ENCODE measurements around the gene ALCAM.

Gene ALCAM

GRCh38 chr3:105369500-105370371, 3.0 kb downstream of the ALCAM start (continued):
- peak; percentile 8; the same call in 1 of the 2 replicates for TF ChIP-seq ZNF513 (tag by site-specific recombination; IDR thresholded peaks at IDR 0.05)
- TF ChIP-seq ZNF335 (tag by site-specific recombination; conservative IDR thresholded peaks at IDR 0.05): peak; percentile 32; the same call in 1 of the 2 replicates
- TF ChIP-seq ZBTB11 (tag by site-specific recombination; conservative IDR thresholded peaks at IDR 0.05; ENCODE audit: low read depth): peak; percentile 48; the same call in 1 of the 2 replicates
- TF ChIP-seq ZBTB26 (tag by site-specific recombination; optimal IDR thresholded peaks at IDR 0.05): peak; percentile 16
- TF ChIP-seq ZNF114 (tag by site-specific recombination; IDR thresholded peaks at IDR 0.05): no peak
- TF ChIP-seq ZNF654 (tag by site-specific recombination; IDR thresholded peaks at IDR 0.05; ENCODE audit: low read depth): peak; percentile 53
- TF ChIP-seq ZBTB17 (tag by site-specific recombination; IDR thresholded peaks at IDR 0.05): peak; percentile 0; the same call in 1 of the 2 replicates

- no peak overlapping the region for H3K27ac ChIP-seq (ENCODE audit: extremely low read depth, low read depth, low read length)
- H3K4me3 ChIP-seq (ENCODE audit: low read depth, low read length): no peak overlapping the region
- TF ChIP-seq ZNF791 (tag by site-specific recombination; IDR thresholded peaks at IDR 0.05) (no peak), PRDM1 (tag by site-specific recombination; IDR thresholded peaks at IDR 0.05) (peak; percentile 72; the same call in 1 of the 2 replicates)
- no peaks in the 10 kb centered on the region for H3K9me3 ChIP-seq (ENCODE audit: control insufficient read depth, insufficient read depth, low read depth, low read length)
- no peaks in the 10 kb centered on the region for H3K36me3 ChIP-seq (ENCODE audit: control insufficient read depth in 2 of 2, insufficient read depth in 1 of 2, low read length in 2 of 2)
- ChIA-PET POLR2A (no interaction called here), CTCF (interaction anchor here (1.1 kb wide), 1 partner anchor 144 kb away, joined by 3 read pairs; no protein-coding TSS in a partner anchor)
- peaks cover 2% of the 10 kb centered on the region; the same call in 1 of the 2 replicates for H3K4me1 ChIP-seq (ENCODE audit: control insufficient read depth, insufficient read depth, low read length)
Observed at GRCh38 chr3:105373383-105373782, 6.7 kb downstream of the ALCAM start.

- Histone ChIP-seq H3K4me3 (ENCODE audit: low read depth, low read length) (no peak overlapping the region), H3K4me1 (ENCODE audit: control insufficient read depth, insufficient read depth, low read length) (no peaks in the 10 kb centered on the region), H3K9me3 (ENCODE audit: control insufficient read depth, insufficient read depth, low read depth, low read length) (no peaks in the 10 kb centered on the region), H3K36me3 (ENCODE audit: control insufficient read depth in 2 of 2, insufficient read depth in 1 of 2, low read length in 2 of 2) (no peaks in the 10 kb centered on the region), H3K27ac (ENCODE audit: extremely low read depth, low read depth, low read length) (no peak overlapping the region)
- TF ChIP-seq INSM2 (tag by site-specific recombination; IDR thresholded peaks at IDR 0.05) (no peak), ZSCAN5A (tag by site-specific recombination; IDR thresholded peaks at IDR 0.05) (no peak), KLF9 (tag by site-specific recombination; IDR thresholded peaks at IDR 0.05; ENCODE audit: low read depth) (no peak), ZSCAN23 (tag by site-specific recombination; IDR thresholded peaks at IDR 0.05) (no peak), PRDM1 (tag by site-specific recombination; IDR thresholded peaks at IDR 0.05) (peak; percentile 69), ZNF280C (tag by site-specific recombination; IDR thresholded peaks at IDR 0.05) (no peak), SCRT1 (tag by site-specific recombination; IDR thresholded peaks at IDR 0.05; ENCODE audit: borderline replicate concordance) (no peak), ZNF843 (tag by site-specific recombination; IDR thresholded peaks at IDR 0.05) (no peak)
- ChIA-PET POLR2A (no interaction called here), CTCF (interaction anchor here (0.6 kb wide), 1 partner anchor 270 kb away, joined by 4 read pairs; no protein-coding TSS in a partner anchor)
Observed at GRCh38 chr3:105375750-105376511, 9.2 kb downstream of the ALCAM start.

Data from HEK293 (cell line).